Astrocyte (in vitro differentiated cells and primary cell): ENCODE data around the gene KIR3DL3. TPM values are rescaled to one million over a fixed set of nuclear protein-coding genes. Genes with fewer than 3 reads are reported as not detected.
"Not testable (repeated sequence)": the region's sequence is repeated elsewhere in the genome, so short reads cannot be mapped to it uniquely, and the experiment has no call there.

ENCODE experiments used
- DNase-seq: peaks from one replicate; pipeline ENCODE4 v3.0.0-alpha.2; 2010; ENCODE audit warnings: low read depth
- FAIRE-seq: peaks from 2 replicates; lab custom pipeline; 2011; peaks lifted over from hg19 to GRCh38; lab: Jason Lieb, UNC
- H2AFZ ChIP-seq: 2 replicates; pipeline ENCODE4 v1.6.0; 2012; ENCODE audit warnings: low read depth, low read length, inconsistent platforms
- H3K27ac ChIP-seq: 2 replicates; pipeline ENCODE4 v1.5.1; 2011; ENCODE audit warnings: low read depth, low read length, inconsistent platforms
- H3K27me3 ChIP-seq: 2 replicates; pipeline ENCODE4 v1.6.0; 2011; ENCODE audit warnings: low read length, inconsistent platforms; ENCODE audit not compliant: insufficient read depth
- H3K36me3 ChIP-seq: 2 replicates; pipeline ENCODE4 v1.5.1; 2011; ENCODE audit warnings: low read length, inconsistent platforms; ENCODE audit not compliant: insufficient read depth
- H3K4me1 ChIP-seq: 2 replicates; pipeline ENCODE4 v1.5.1; 2011; ENCODE audit warnings: low read length, inconsistent platforms; ENCODE audit not compliant: insufficient read depth
- H3K4me2 ChIP-seq: 2 replicates; pipeline ENCODE4 v1.6.0; 2012; ENCODE audit warnings: low read length, inconsistent platforms
- H3K4me3 ChIP-seq: 2 replicates; pipeline ENCODE4 v1.5.1; 2011; ENCODE audit warnings: low read depth, mild to moderate bottlenecking, low read length, inconsistent platforms; ENCODE audit not compliant: insufficient read depth
- H3K79me2 ChIP-seq: 2 replicates; pipeline ENCODE4 v1.6.0; 2012; ENCODE audit warnings: mild to moderate bottlenecking, low read length, inconsistent platforms; ENCODE audit not compliant: insufficient read depth
- H3K9ac ChIP-seq: 2 replicates; pipeline ENCODE4 v1.6.0; 2012; ENCODE audit warnings: mild to moderate bottlenecking, low read length, inconsistent platforms
- H3K9me3 ChIP-seq: 2 replicates; pipeline ENCODE4 v1.5.1; 2012; ENCODE audit warnings: low read depth, mild to moderate bottlenecking, low read length, inconsistent platforms; ENCODE audit not compliant: insufficient read depth
- H4K20me1 ChIP-seq: 2 replicates; pipeline ENCODE4 v1.6.0; 2012; ENCODE audit warnings: low read length, inconsistent platforms; ENCODE audit not compliant: insufficient read depth
- H3K27ac Mint-ChIP-seq: one replicate; pipeline ENCODE4 v1.8.0; 2021; ENCODE audit warnings: mild to moderate bottlenecking, mixed read lengths; ENCODE audit not compliant: unreplicated experiment
- H3K27me3 Mint-ChIP-seq: one replicate; pipeline ENCODE4 v1.8.0; 2021; ENCODE audit warnings: low read depth, mixed read lengths; ENCODE audit not compliant: unreplicated experiment
- H3K36me3 Mint-ChIP-seq: one replicate; pipeline ENCODE4 v1.8.0; 2021; ENCODE audit warnings: low read depth, mixed read lengths; ENCODE audit not compliant: unreplicated experiment
- H3K4me1 Mint-ChIP-seq: one replicate; pipeline ENCODE4 v1.8.0; 2021; ENCODE audit warnings: low read depth, mixed read lengths; ENCODE audit not compliant: unreplicated experiment
- H3K4me3 Mint-ChIP-seq: one replicate; pipeline ENCODE4 v1.8.0; 2021; ENCODE audit warnings: mild to moderate bottlenecking, moderate library complexity, mixed read lengths; ENCODE audit not compliant: unreplicated experiment
- H3K9me3 Mint-ChIP-seq: one replicate; pipeline ENCODE4 v1.8.0; 2021; ENCODE audit warnings: mild to moderate bottlenecking, mixed read lengths; ENCODE audit not compliant: unreplicated experiment
- EZH2 ChIP-seq: IDR thresholded peaks from 2 replicates; pipeline ENCODE4 v1.6.1; 2012; ENCODE audit warnings: mild to moderate bottlenecking, low read length, inconsistent platforms; ENCODE audit not compliant: insufficient read depth
- total RNA-seq: library from RNA; stranded (reverse); gene quantifications from 2 replicates; pipeline ENCODE4 v1.2.1, GENCODE V29; 2021
- TF ChIP-seq, protein P1 (sequence below): IDR thresholded peaks from 2 replicates; pipeline ENCODE4 v1.5.1; 2011; ENCODE audit warnings: low read depth, mild to moderate bottlenecking, inconsistent platforms, low read length, moderate library complexity; ENCODE audit not compliant: insufficient read depth

Gene KIR3DL3
- total RNA-seq, 1 donor from 2014 or later: not detected

DNA sequence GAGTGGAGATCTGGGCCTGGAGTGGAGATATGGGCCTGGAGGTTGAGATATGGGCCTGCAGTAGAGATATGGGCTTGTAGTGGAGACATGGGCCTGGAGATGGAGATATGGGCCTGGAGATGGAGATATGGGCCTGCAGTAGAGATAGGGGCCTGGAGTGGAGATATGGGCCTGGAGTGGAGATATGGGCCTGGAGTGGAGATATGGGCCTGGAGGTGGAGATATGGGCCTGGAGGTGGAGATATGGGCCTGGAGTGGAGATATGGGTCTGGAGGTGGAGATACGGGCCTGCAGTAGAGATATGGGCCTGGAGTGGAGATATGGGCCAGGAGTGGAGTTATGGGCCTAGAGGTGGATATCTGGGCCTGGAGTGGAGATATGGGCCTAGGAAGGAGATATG lies 14.5 kb downstream of the KIR3DL3 start:
- FAIRE-seq (no peak), DNase-seq (no peak)
- H3K9me3 Mint-ChIP-seq: peaks cover 27% of the 10 kb centered on the region
- no peak overlapping the region for H3K9ac ChIP-seq
- H3K4me3 ChIP-seq: no peak overlapping the region
- H3K4me1 ChIP-seq: no peaks in the 10 kb centered on the region
- no peak overlapping the region for H3K27ac Mint-ChIP-seq
- no peaks in the 10 kb centered on the region for H4K20me1 ChIP-seq
- no peaks in the 10 kb centered on the region for H3K36me3 ChIP-seq
- no peak for TF ChIP-seq EZH2
- TF ChIP-seq, protein P1, sequence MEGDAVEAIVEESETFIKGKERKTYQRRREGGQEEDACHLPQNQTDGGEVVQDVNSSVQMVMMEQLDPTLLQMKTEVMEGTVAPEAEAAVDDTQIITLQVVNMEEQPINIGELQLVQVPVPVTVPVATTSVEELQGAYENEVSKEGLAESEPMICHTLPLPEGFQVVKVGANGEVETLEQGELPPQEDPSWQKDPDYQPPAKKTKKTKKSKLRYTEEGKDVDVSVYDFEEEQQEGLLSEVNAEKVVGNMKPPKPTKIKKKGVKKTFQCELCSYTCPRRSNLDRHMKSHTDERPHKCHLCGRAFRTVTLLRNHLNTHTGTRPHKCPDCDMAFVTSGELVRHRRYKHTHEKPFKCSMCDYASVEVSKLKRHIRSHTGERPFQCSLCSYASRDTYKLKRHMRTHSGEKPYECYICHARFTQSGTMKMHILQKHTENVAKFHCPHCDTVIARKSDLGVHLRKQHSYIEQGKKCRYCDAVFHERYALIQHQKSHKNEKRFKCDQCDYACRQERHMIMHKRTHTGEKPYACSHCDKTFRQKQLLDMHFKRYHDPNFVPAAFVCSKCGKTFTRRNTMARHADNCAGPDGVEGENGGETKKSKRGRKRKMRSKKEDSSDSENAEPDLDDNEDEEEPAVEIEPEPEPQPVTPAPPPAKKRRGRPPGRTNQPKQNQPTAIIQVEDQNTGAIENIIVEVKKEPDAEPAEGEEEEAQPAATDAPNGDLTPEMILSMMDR: no peak
- no peaks in the 10 kb centered on the region for H3K36me3 Mint-ChIP-seq
- no peak overlapping the region for H3K4me2 ChIP-seq
- H3K79me2 ChIP-seq: no peaks in the 10 kb centered on the region
- H3K4me3 Mint-ChIP-seq: no peak overlapping the region
- H3K4me1 Mint-ChIP-seq: no peaks in the 10 kb centered on the region
- no peaks in the 10 kb centered on the region for H3K27me3 ChIP-seq
- H3K9me3 ChIP-seq: no peaks in the 10 kb centered on the region
- no peak overlapping the region for H2AFZ ChIP-seq
- H3K27ac ChIP-seq: no peak overlapping the region
- no peaks in the 10 kb centered on the region for H3K27me3 Mint-ChIP-seq

DNA sequence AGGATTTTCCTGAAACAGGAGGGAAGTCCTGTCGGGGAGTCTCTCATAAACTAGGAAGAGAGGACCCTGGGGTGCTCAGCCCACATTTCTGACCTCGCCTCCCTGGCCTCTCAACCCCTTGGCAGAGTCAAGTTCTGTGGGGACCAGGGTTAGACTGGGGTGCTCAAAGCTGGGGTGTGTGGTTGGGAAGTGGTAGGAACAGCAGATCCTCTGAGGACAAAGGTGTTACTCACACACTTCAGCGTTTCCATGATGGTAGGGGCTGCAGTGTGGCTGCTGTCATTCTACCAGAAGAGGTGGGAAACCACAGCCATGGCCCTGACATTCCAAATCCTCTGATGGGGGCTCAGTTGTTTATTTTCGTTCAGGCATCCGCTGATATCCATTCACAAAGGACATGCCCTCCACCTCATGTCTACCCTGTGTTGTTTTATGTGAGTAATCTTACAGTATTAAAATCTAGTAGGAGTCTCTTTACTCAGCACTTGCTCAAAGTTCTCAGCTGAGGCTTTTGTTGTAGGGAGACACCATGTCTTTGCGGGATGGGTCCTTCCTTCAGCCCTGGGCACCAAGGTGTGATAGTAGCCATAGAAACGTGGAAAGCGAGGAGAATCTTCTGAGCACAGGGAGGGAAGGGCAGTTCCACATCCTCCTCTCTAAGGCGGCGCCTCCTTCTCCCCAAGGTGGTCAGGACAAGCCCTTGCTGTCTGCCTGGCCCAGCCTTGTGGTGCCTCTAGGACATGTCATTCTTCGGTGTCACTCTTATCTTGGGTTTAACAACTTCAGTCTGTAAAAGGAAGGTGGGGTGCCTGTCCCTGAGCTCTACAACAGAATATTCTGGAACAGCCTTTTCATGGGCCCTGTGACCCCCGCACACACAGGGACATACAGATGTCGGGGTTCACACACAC lies 15.6 kb downstream of the KIR3DL3 start:
- DNase-seq (no peak), FAIRE-seq (no peak)
- Histone ChIP-seq H3K36me3 (no peaks in the 10 kb centered on the region), H3K9ac (no peak overlapping the region), H4K20me1 (no peaks in the 10 kb centered on the region), H3K79me2 (no peaks in the 10 kb centered on the region), H3K4me3 (no peak overlapping the region), H3K4me2 (no peak overlapping the region), H3K9me3 (no peaks in the 10 kb centered on the region), H3K4me1 (no peaks in the 10 kb centered on the region), H3K27me3 (no peaks in the 10 kb centered on the region), H3K27ac (no peak overlapping the region), H2AFZ (no peak overlapping the region)
- Mint-ChIP-seq H3K36me3 (no peaks in the 10 kb centered on the region), H3K4me3 (no peak overlapping the region), H3K9me3 (peaks cover 29% of the 10 kb centered on the region), H3K27me3 (no peaks in the 10 kb centered on the region), H3K4me1 (no peaks in the 10 kb centered on the region), H3K27ac (no peak overlapping the region)
- TF ChIP-seq EZH2: no peak
- TF ChIP-seq, protein P1: no peak

DNA sequence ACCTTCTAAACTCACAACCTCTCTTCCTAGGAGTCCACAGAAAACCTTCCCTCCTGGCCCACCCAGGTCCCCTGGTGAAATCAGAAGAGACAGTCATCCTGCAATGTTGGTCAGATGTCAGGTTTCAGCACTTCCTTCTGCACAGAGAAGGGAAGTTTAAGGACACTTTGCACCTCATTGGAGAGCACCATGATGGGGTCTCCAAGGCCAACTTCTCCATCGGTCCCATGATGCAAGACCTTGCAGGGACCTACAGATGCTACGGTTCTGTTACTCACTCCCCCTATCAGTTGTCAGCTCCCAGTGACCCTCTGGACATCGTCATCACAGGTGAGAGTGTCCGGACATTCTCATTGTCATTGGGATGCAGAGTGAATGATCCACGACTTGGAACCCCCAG lies 17.7 kb downstream of the KIR3DL3 start:
- H3K4me3 Mint-ChIP-seq, H2AFZ ChIP-seq, H3K36me3 Mint-ChIP-seq, H3K4me1 ChIP-seq, H3K79me2 ChIP-seq, H3K27me3 Mint-ChIP-seq, H3K36me3 ChIP-seq, H3K4me2 ChIP-seq, H3K9ac ChIP-seq, H3K27ac ChIP-seq, H3K27ac Mint-ChIP-seq, H4K20me1 ChIP-seq, FAIRE-seq, H3K4me1 Mint-ChIP-seq, DNase-seq, H3K27me3 ChIP-seq, H3K9me3 ChIP-seq, H3K4me3 ChIP-seq: not testable (repeated sequence)
- peaks cover 20% of the 10 kb centered on the region for H3K9me3 Mint-ChIP-seq

DNA sequence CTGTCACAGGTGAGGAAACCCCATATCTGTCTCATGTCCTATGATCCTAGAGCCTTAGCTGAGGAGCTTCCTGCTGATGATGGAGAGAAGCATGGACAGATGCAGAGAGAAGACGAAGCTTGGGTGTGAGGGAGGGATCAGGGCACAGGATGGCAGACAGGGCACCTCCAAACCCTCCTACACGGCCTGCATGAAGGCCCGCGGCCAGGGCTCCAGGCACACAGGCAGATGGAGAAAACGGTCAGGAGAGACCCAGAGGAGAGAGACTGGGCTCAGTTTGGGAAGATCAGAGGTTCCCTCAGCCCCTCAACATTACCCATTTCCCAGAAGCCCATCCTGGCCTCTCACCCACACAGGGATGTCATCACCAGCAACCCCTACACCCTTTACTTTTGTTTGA lies 19.8 kb downstream of the KIR3DL3 start:
- H4K20me1 ChIP-seq, H3K4me3 ChIP-seq, H2AFZ ChIP-seq, H3K79me2 ChIP-seq, H3K36me3 ChIP-seq, DNase-seq, H3K4me3 Mint-ChIP-seq, H3K9ac ChIP-seq, H3K9me3 ChIP-seq, H3K4me1 ChIP-seq, H3K27me3 Mint-ChIP-seq, H3K27ac ChIP-seq, H3K36me3 Mint-ChIP-seq, H3K4me1 Mint-ChIP-seq, H3K27me3 ChIP-seq, FAIRE-seq, H3K4me2 ChIP-seq, H3K27ac Mint-ChIP-seq: not testable (repeated sequence)
- H3K9me3 Mint-ChIP-seq: peaks cover 17% of the 10 kb centered on the region
